Stimulated activated CD4-positive, alpha-beta T cell treated with anti-CD3 and anti-CD28 coated beads, Interleukin-15, amount 100 ng/mL, for 1 hour (primary cell): ENCODE results near the gene ADGRE3.
"Not testable (repeated sequence)": the region's sequence is repeated elsewhere in the genome, so short reads cannot be mapped to it uniquely, and the experiment has no call there.

Experiments
- DNase-seq, 2 donors: peaks; one replicate each; pipeline ENCODE4 v3.0.0-alpha.2; 2020; ENCODE audit warnings: low read depth in 1 of 2, low spot score in 1 of 2

ADGRE3 gene

GRCh38 chr19:14603990-14604387 lies 70.7 kb downstream of the ADGRE3 start:
- DNase-seq, result no peak

- no peak for DNase-seq
Observed at GRCh38 chr19:14599548-14600147, 75.0 kb downstream of the ADGRE3 start.

- no peak for DNase-seq
Observed at GRCh38 chr19:14595558-14595957, 79.1 kb downstream of the ADGRE3 start.

GRCh38 chr19:14589433-14589832 lies 85.2 kb downstream of the ADGRE3 start:
- not testable (repeated sequence) for DNase-seq

- DNase-seq, result not testable (repeated sequence)
Observed at GRCh38 chr19:14585187-14585586, 89.5 kb downstream of the ADGRE3 start.

GRCh38 chr19:14584372-14584771 lies 90.3 kb downstream of the ADGRE3 start:
- DNase-seq, result not testable (repeated sequence)

GRCh38 chr19:14582894-14583340 lies 91.7 kb downstream of the ADGRE3 start, which contains the start of gene CLEC17A:
Gene CLEC17A, plus strand, starts transcription at chr19:14583084. Its CDS starts 77 bp downstream, at chr19:14583161.
- no peak for DNase-seq

GRCh38 chr19:14580623-14581237 lies 93.9 kb downstream of the ADGRE3 start:
- DNase-seq, result peak in 1 of 2 donors; percentile 31

GRCh38 chr19:14577885-14578427 lies 96.7 kb downstream of the ADGRE3 start:
- no peak for DNase-seq

GRCh38 chr19:14577264-14577663 lies 97.4 kb downstream of the ADGRE3 start:
- no peak for DNase-seq

- DNase-seq, result no peak
Observed at GRCh38 chr19:14576363-14576762, 98.3 kb downstream of the ADGRE3 start.

- DNase-seq, result no peak
Observed at GRCh38 chr19:14575428-14575980, 99.1 kb downstream of the ADGRE3 start.

GRCh38 chr19:14571695-14572490 lies 102.8 kb downstream of the ADGRE3 start, which contains the start of gene NDUFB7:
Gene NDUFB7, minus strand, starts transcription at chr19:14572066. Its CDS starts 66 bp downstream, at chr19:14572000.
- DNase-seq, result peak; percentile 75 to 76

- DNase-seq, result no peak
Observed at GRCh38 chr19:14570864-14571527, 103.6 kb downstream of the ADGRE3 start.
